GM18951 (cell line): Measurements from ENCODE around the gene MTUS2.

ENCODE experiments used
- POLR2A ChIP-seq: IDR thresholded peaks from 4 replicates; pipeline ENCODE4 v1.6.1; 2011; ENCODE audit warnings: mild to moderate bottlenecking; ENCODE audit not compliant: insufficient read length, insufficient read depth; ENCODE audit errors: extremely low read depth
- in situ Hi-C: fragments of 300-500 bp; cut with MboI; formaldehyde crosslinking; loops from one replicate; pipeline ENCODE4 v1.12.0; 2022; ENCODE audit warnings: low sequenced_read_pairs, mixed read lengths, inconsistent platforms; ENCODE audit not compliant: unreplicated experiment

The MTUS2 gene

GRCh38 chr13:29503041-29503837, 683.1 kb downstream of the MTUS2 start:
- no peak for TF ChIP-seq POLR2A
- in situ Hi-C loops, result loop anchor here (25.0 kb wide), 2 partner anchors 209 to 584 kb away; no protein-coding TSS in a partner anchor

GRCh38 chr13:29504691-29505090, 684.6 kb downstream of the MTUS2 start:
- in situ Hi-C loops, result loop anchor here (25.0 kb wide), 2 partner anchors 208 to 583 kb away; no protein-coding TSS in a partner anchor
- TF ChIP-seq POLR2A, result no peak

- in situ Hi-C loops, result loop anchor here (25.0 kb wide), 2 partner anchors 207 to 582 kb away; no protein-coding TSS in a partner anchor
- TF ChIP-seq POLR2A, result no peak
Observed at GRCh38 chr13:29505511-29505910, 685.4 kb downstream of the MTUS2 start.

- in situ Hi-C loops, result loop anchor here (25.0 kb wide), 2 partner anchors 206 to 581 kb away; no protein-coding TSS in a partner anchor
- no peak for TF ChIP-seq POLR2A
Observed at GRCh38 chr13:29505950-29506349, 685.8 kb downstream of the MTUS2 start.

GRCh38 chr13:29507356-29507755, 687.2 kb downstream of the MTUS2 start:
- in situ Hi-C loops, result loop anchor here (25.0 kb wide), 2 partner anchors 205 to 580 kb away; no protein-coding TSS in a partner anchor

GRCh38 chr13:29508130-29508875, 688.2 kb downstream of the MTUS2 start:
- in situ Hi-C loops, result loop anchor here (25.0 kb wide), 2 partner anchors 204 to 579 kb away; no protein-coding TSS in a partner anchor
- no peak for TF ChIP-seq POLR2A

More at GRCh38 chr13:29507356-29507755, 687.2 kb downstream of the MTUS2 start:
- TF ChIP-seq POLR2A, result peak; percentile 14

GRCh38 chr13:29508876-29509252, 688.7 kb downstream of the MTUS2 start:
- in situ Hi-C loops, result loop anchor here (25.0 kb wide), 2 partner anchors 203 to 578 kb away; no protein-coding TSS in a partner anchor
- TF ChIP-seq POLR2A, result no peak

GRCh38 chr13:29509999-29510589, 690.0 kb downstream of the MTUS2 start:
- TF ChIP-seq POLR2A, result no peak
- in situ Hi-C loops, result loop anchor here (25.0 kb wide), 2 partner anchors 202 to 577 kb away; no protein-coding TSS in a partner anchor

- in situ Hi-C loops, result loop anchor here (25.0 kb wide), 2 partner anchors 202 to 577 kb away; no protein-coding TSS in a partner anchor
- TF ChIP-seq POLR2A, result no peak
Observed at GRCh38 chr13:29510651-29511084, 690.5 kb downstream of the MTUS2 start.

GRCh38 chr13:29511106-29511796, 691.1 kb downstream of the MTUS2 start:
- in situ Hi-C loops, result loop anchor here (25.0 kb wide), 2 partner anchors 201 to 576 kb away; no protein-coding TSS in a partner anchor
- no peak for TF ChIP-seq POLR2A

GRCh38 chr13:29511980-29512379, 691.8 kb downstream of the MTUS2 start:
- TF ChIP-seq POLR2A, result no peak
- in situ Hi-C loops, result loop anchor here (25.0 kb wide), 2 partner anchors 200 to 575 kb away; no protein-coding TSS in a partner anchor
